Skeletal muscle tissue (tissue), 4 donors: ENCODE results near the gene AHI1. TPM values are rescaled to one million over a fixed set of nuclear protein-coding genes. Genes with fewer than 3 reads are reported as not detected.

Source experiments
- H3K27ac ChIP-seq: one replicate; pipeline ENCODE4 v1.7.0; 2013; ENCODE audit warnings: mild to moderate bottlenecking, low read depth, low read length, inconsistent platforms
- H3K27me3 ChIP-seq, 3 donors: one replicate each; pipeline ENCODE4 v1.7.0; 2013; ENCODE audit warnings: low read length in 3 of 3; ENCODE audit not compliant: control insufficient read depth in 3 of 3, insufficient read depth in 3 of 3
- H3K36me3 ChIP-seq, 3 donors: one replicate each; pipeline ENCODE4 v1.7.0; 2013; ENCODE audit warnings: low read length in 3 of 3; ENCODE audit not compliant: control insufficient read depth in 3 of 3, insufficient read depth in 3 of 3
- H3K4me1 ChIP-seq, 3 donors: one replicate each; pipeline ENCODE4 v1.7.0; 2013; ENCODE audit warnings: low read length in 3 of 3, mild to moderate bottlenecking in 3 of 3; ENCODE audit not compliant: control insufficient read depth in 3 of 3, insufficient read depth in 3 of 3
- H3K4me3 ChIP-seq, 3 donors: one replicate each; pipeline ENCODE4 v1.7.0; 2013; ENCODE audit warnings: low read length in 3 of 3
- H3K9ac ChIP-seq, 3 donors: one replicate each; pipeline ENCODE4 v1.7.0; 2013; ENCODE audit warnings: low read length in 3 of 3, mild to moderate bottlenecking in 3 of 3, moderate library complexity in 2 of 3, low read depth in 1 of 3
- H3K9me3 ChIP-seq, 3 donors: one replicate each; pipeline ENCODE4 v1.7.0; 2013; ENCODE audit warnings: low read length in 3 of 3; ENCODE audit not compliant: control insufficient read depth in 3 of 3
- total RNA-seq: library from RNA; depleted of rRNA; stranded (reverse); fragments of >200 nt; gene quantifications from one replicate; pipeline ENCODE4 v1.2.3, GENCODE V29; 2014
- donor health status: Osteomylitis.

AHI1 gene
- total RNA-seq, 1 donor from 2014 or later: 29.7 TPM

DNA sequence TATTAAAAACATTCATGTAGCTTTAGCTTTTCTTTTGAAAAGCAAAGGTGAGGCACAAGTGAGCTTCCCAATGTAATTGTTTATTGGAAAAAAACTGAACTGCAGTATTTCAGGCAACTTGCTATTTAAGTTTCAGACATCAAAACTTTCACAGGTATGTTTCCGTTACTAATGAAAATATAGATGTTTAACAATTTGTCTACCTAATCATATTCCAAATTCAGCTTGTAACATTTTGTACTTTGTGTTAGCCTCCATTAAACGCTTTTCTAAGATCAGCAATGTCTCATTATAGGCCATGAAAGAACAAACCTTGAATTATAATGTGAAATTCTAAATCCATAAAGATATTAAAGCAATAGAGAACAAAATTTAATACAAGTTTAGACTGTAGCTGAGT lies 69.5 kb downstream of the AHI1 start:
- H3K27ac ChIP-seq: no peak overlapping the region
- H3K4me3 ChIP-seq: no peak overlapping the region
- H3K36me3 ChIP-seq: peaks cover 0 to 3% (median 0%) of the 10 kb centered on the region in 3 donors
- H3K9me3 ChIP-seq: no peaks in the 10 kb centered on the region
- no peaks in the 10 kb centered on the region for H3K4me1 ChIP-seq
- no peak overlapping the region for H3K9ac ChIP-seq
- H3K27me3 ChIP-seq: no peaks in the 10 kb centered on the region

DNA sequence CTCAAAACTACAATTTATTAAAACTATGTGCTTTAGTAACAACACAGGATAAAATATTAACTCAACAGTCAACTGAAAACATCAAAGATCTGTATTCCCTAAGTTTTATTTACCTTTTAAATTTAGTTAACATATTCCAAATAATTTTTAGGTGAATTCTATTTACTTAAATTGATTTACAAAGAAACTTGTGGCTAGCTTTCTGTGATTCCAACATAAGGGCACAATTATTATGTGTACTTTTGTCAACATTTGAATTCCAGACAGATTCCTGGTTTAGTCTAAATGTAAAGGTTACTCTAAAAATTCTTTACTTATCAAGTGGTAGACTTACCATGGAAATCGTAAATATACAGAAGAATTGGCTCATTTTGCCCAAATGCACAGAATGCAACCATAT lies 70.7 kb downstream of the AHI1 start:
- Histone ChIP-seq H3K4me1 (no peaks in the 10 kb centered on the region), H3K4me3 (no peak overlapping the region), H3K27me3 (no peaks in the 10 kb centered on the region), H3K36me3 (peaks cover 0 to under 1% (median 0%) of the 10 kb centered on the region in 3 donors), H3K27ac (no peak overlapping the region), H3K9me3 (no peaks in the 10 kb centered on the region), H3K9ac (no peak overlapping the region)

DNA sequence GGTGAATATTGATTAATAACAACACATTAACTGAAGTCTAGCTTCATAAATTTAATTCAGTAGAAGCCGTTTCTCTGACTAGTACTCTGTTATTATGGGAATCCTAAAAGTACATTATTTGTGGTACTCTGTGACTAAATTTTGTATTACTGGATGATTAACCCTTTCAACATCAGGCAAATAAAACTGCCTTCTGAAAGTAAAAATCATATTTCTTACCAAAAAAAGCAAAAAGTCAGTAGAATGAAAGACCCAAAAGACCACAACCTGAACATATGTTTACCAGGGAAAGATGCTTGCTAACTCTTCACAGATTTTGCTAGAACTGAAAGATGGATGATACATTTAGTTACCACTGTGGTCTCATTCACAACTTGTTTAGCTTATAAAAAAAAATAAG lies 73.2 kb downstream of the AHI1 start:
- Histone ChIP-seq H3K27me3 (no peaks in the 10 kb centered on the region), H3K4me3 (no peak overlapping the region), H3K9ac (no peak overlapping the region), H3K9me3 (no peaks in the 10 kb centered on the region), H3K4me1 (no peaks in the 10 kb centered on the region), H3K27ac (no peak overlapping the region), H3K36me3 (no peaks in the 10 kb centered on the region)

DNA sequence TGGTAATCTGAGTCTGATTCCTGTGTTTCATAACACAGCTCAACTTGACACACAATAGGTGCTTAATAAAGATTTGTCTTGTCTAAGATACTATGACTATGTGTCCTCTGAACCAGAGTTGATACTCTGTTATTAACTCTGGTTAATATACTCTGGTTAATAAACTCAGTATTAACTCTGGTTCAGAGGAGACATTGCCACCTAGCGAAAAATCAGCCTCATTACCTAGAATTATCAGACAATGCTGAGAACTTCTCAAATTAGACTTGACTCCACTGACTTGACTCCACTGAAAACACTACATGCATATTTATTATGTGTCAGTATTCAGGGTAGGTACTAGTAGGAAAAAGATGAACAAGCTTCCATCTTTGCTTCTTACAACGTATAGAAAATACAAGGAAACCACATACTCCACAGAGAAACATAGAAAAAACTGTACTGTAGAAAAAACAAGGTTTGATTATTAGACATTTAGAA lies 73.9 kb downstream of the AHI1 start:
- no peaks in the 10 kb centered on the region for H3K9me3 ChIP-seq
- no peak overlapping the region for H3K27ac ChIP-seq
- no peaks in the 10 kb centered on the region for H3K27me3 ChIP-seq
- no peaks in the 10 kb centered on the region for H3K4me1 ChIP-seq
- H3K4me3 ChIP-seq: no peak overlapping the region
- no peak overlapping the region for H3K9ac ChIP-seq
- no peaks in the 10 kb centered on the region for H3K36me3 ChIP-seq

DNA sequence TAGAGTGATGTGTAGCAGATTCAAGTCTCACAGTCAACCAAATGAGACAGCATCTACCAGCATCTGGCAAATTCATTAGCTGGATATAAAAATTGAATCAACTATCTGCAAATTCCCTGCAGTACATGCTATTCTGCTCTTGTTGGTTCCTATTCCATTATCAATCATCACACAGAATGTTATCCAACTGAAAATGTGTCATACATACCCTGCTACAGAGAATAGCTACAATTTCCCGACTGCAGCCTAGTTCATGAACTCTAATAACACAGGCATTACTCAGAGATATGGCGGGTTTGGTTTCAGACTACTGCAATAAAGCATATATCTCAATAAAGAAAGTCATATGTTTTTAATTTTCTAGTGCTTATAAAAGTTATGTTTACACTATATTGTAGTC lies 78.4 kb downstream of the AHI1 start:
- H3K27ac ChIP-seq: no peak overlapping the region
- no peaks in the 10 kb centered on the region for H3K36me3 ChIP-seq
- no peak overlapping the region for H3K4me3 ChIP-seq
- H3K4me1 ChIP-seq: no peaks in the 10 kb centered on the region
- H3K27me3 ChIP-seq: no peaks in the 10 kb centered on the region
- no peaks in the 10 kb centered on the region for H3K9me3 ChIP-seq
- no peak overlapping the region for H3K9ac ChIP-seq

DNA sequence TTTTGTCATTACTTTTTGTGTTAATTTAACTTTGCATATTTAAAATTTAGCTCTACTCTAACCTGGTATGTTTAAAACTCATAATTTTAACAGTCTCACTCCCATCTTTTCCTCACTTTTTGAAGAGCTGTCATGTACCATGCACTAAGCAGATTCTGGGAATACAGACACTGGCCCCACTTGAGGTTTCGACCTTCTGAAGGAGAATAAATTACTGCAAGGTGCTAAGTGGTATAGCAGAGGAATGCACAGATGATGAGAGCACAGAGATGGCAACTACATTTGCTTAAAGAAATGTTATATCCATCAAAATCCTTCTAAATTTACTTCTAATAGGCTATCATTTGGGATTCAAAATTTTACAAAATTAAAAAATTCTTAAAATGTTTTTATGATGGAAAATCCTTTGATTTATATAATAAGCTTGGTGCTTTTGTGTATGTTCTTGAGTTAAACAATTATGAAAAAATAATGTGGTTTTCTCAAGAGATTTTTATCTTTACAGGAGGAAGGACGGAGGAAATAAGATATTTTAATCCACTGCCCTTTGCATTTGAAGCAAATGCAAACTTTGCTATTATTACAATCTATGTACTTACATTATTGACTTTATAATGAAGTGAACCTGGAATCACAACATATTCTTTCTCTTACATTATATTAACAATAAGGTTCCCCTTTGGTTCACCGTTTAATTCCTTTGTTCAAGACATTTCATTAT lies 79.3 kb downstream of the AHI1 start:
- Histone ChIP-seq H3K36me3 (no peaks in the 10 kb centered on the region), H3K4me1 (no peaks in the 10 kb centered on the region)

DNA sequence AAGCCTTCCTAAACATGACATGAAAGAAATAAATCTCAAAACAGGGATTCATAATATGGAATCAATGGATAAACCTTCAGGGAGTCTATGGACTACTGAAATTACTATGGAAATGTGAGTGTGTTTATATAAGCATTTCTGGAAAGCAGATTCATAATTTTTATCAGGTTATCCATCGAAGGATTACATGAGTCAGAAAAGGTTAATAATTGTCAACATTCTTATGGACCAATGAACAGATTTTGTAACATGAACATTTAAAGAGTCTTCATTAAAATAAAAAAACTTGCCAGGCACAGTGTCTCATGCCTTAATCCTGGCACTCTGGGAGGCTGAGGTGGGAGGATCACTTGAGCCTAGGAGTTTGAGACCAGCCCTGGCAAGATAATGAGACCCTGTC lies 84.8 kb downstream of the AHI1 start:
- peaks cover 0 to 7% (median 5%) of the 10 kb centered on the region in 3 donors for H3K36me3 ChIP-seq
- H3K4me1 ChIP-seq: no peaks in the 10 kb centered on the region
- H3K9me3 ChIP-seq: no peaks in the 10 kb centered on the region
- no peaks in the 10 kb centered on the region for H3K27me3 ChIP-seq
- no peak overlapping the region for H3K27ac ChIP-seq
- no peak overlapping the region for H3K9ac ChIP-seq
- no peak overlapping the region for H3K4me3 ChIP-seq

More for the DNA sequence above, 79.3 kb downstream of the AHI1 start:
- no peaks in the 10 kb centered on the region for H3K27me3 ChIP-seq
- H3K9me3 ChIP-seq: no peaks in the 10 kb centered on the region
- H3K9ac ChIP-seq: no peak overlapping the region
- no peak overlapping the region for H3K27ac ChIP-seq
- no peak overlapping the region for H3K4me3 ChIP-seq

DNA sequence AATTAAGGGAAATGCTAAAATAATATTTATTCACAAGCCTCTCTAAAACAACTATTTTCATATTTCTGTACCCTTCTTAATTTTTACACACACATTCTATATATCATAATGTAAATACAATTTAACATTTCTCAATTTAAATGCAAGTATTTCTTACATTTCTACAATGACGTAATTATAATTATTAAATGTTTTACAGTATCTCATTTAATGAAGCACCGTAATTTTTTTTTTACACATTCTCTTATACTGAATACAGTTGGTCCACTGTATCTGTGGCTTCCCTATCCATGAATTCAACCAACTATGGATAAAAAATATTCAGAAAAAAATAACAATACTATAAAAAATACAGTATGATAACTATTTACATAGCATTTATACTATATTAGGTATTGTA lies 85.7 kb downstream of the AHI1 start:
- no peaks in the 10 kb centered on the region for H3K27me3 ChIP-seq
- H3K27ac ChIP-seq: no peak overlapping the region
- H3K4me3 ChIP-seq: no peak overlapping the region
- H3K36me3 ChIP-seq: peaks cover 0 to 7% (median 5%) of the 10 kb centered on the region in 3 donors
- no peaks in the 10 kb centered on the region for H3K9me3 ChIP-seq
- no peaks in the 10 kb centered on the region for H3K4me1 ChIP-seq
- no peak overlapping the region for H3K9ac ChIP-seq

DNA sequence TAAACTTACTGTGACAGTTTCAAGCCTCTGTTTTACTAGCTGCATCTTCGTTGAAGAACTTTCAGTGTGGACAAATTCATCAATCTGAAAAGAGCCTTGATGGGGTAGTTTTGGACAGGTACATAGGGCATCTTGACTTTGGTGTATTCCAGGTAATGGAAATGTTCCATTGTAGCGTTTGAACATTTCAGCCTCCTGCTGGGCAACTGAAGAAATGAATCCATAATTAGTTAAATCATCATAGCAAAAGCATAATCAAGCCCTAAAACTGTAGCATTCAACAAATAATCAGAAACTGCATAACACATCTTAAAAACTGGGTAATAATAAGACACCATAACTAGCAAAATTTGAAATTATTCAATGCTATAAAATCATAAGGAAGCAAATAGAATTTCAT lies 86.2 kb downstream of the AHI1 start:
- no peaks in the 10 kb centered on the region for H3K4me1 ChIP-seq
- H3K27ac ChIP-seq: no peak overlapping the region
- no peak overlapping the region for H3K9ac ChIP-seq
- no peak overlapping the region for H3K4me3 ChIP-seq
- peaks cover 0 to 7% (median 5%) of the 10 kb centered on the region in 3 donors for H3K36me3 ChIP-seq
- no peaks in the 10 kb centered on the region for H3K27me3 ChIP-seq
- no peaks in the 10 kb centered on the region for H3K9me3 ChIP-seq

DNA sequence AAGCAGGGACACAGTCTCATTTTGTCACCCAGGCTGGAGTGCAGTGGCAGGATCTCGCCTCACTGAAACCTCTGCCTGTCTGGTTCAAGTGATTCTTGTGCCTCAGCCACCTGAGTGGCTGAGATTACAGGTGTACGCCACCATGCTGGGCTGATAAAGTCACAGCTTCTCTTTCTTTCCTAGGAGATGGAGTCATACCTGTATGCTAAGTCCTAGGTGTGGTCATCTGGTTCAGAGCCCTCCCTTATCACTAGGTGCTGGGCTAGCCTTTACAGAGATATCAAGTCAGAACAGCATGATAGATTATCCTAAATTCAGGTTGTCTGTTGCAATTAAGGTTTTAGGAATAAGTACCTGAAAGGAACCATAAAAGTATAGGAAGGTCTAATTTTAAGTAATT lies 86.7 kb downstream of the AHI1 start:
- Histone ChIP-seq H3K36me3 (peaks cover 0 to 7% (median 5%) of the 10 kb centered on the region in 3 donors), H3K4me3 (no peak overlapping the region), H3K27me3 (no peaks in the 10 kb centered on the region), H3K9ac (no peak overlapping the region), H3K4me1 (no peaks in the 10 kb centered on the region), H3K9me3 (no peaks in the 10 kb centered on the region), H3K27ac (no peak overlapping the region)
